Naive thymus-derived CD4-positive, alpha-beta T cell (primary cell): ENCODE results near the gene NAV2. TPM values are rescaled to one million over a fixed set of nuclear protein-coding genes. Genes with fewer than 3 reads are reported as not detected.

ENCODE experiments used
- ATAC-seq: fragments of 150-1000 bp; cut with Tn5 transposase; 2 replicates; pipeline ENCODE4 v1.10.0; 2021; ENCODE audit warnings: mild to moderate bottlenecking, moderate library complexity
- CTCF ChIA-PET: fragments of 350-600 bp; sonication (Branson Sonifier 250); formaldehyde crosslinking; loops from one replicate; lab custom pipeline; 2021; ENCODE audit warnings: antibody characterized with exemption; lab: Charles Lee
- POLR2A ChIA-PET: fragments of 350-600 bp; sonication (Branson Sonifier 250); formaldehyde crosslinking; loops from one replicate; lab custom pipeline; 2021; ENCODE audit warnings: antibody characterized with exemption, inconsistent platforms; lab: Charles Lee
- DNase-seq, 9 donors: peaks; one replicate each; pipeline versions ENCODE4 v3.0.0 to v3.0.0-alpha.2; 2020 to 2022; ENCODE audit warnings: mixed read lengths in 1 of 9
- H3K27ac ChIP-seq: one replicate; pipeline ENCODE4 v1.7.0; 2013; ENCODE audit warnings: mild to moderate bottlenecking, low read depth, low read length, moderate library complexity
- H3K27me3 ChIP-seq, 2 donors: one replicate each; pipeline ENCODE4 v1.7.0; 2013; ENCODE audit warnings: low read length in 2 of 2, mild to moderate bottlenecking in 2 of 2, moderate library complexity in 2 of 2; ENCODE audit not compliant: control insufficient read depth in 2 of 2, insufficient read depth in 2 of 2
- H3K36me3 ChIP-seq, 3 experiments: 1 replicate in 2 of 3; 2 replicates in 1 of 3; pipeline ENCODE4 v1.7.0; 2013; ENCODE audit warnings: low read length in 3 of 3, mild to moderate bottlenecking in 3 of 3, moderate library complexity in 1 of 3; ENCODE audit not compliant: insufficient read depth in 3 of 3, control insufficient read depth in 2 of 3
- H3K4me1 ChIP-seq, 2 donors: one replicate each; pipeline ENCODE4 v1.7.0; 2013; ENCODE audit warnings: low read length in 2 of 2, mild to moderate bottlenecking in 2 of 2, moderate library complexity in 1 of 2; ENCODE audit not compliant: control insufficient read depth in 2 of 2, insufficient read depth in 2 of 2
- H3K4me3 ChIP-seq: 2 replicates; pipeline ENCODE4 v1.7.0; 2013; ENCODE audit warnings: mild to moderate bottlenecking, low read length
- H3K9me3 ChIP-seq, 3 experiments: 1 replicate in 2 of 3; 2 replicates in 1 of 3; pipeline ENCODE4 v1.7.0; 2013; ENCODE audit warnings: low read length in 3 of 3; ENCODE audit not compliant: control insufficient read depth in 2 of 3
- H3K27ac Mint-ChIP-seq, 9 donors: one replicate each; pipeline ENCODE4 v1.8.0; 2020 to 2022; ENCODE audit warnings: mixed read lengths in 9 of 9, mild to moderate bottlenecking in 8 of 9, moderate library complexity in 5 of 9, inconsistent platforms in 2 of 9
- H3K27me3 Mint-ChIP-seq, 5 donors: one replicate each; pipeline ENCODE4 v1.8.0; 2021 to 2022; ENCODE audit warnings: mixed read lengths in 5 of 5, mild to moderate bottlenecking in 1 of 5
- H3K36me3 Mint-ChIP-seq, 5 donors: one replicate each; pipeline ENCODE4 v1.8.0; 2020 to 2022; ENCODE audit warnings: mixed read lengths in 5 of 5, mild to moderate bottlenecking in 3 of 5, inconsistent platforms in 1 of 5
- H3K4me1 Mint-ChIP-seq, 7 donors: one replicate each; pipeline ENCODE4 v1.8.0; 2020 to 2022; ENCODE audit warnings: mixed read lengths in 7 of 7, mild to moderate bottlenecking in 3 of 7, inconsistent platforms in 1 of 7
- H3K4me3 Mint-ChIP-seq, 10 donors: one replicate each; pipeline ENCODE4 v1.8.0; 2020 to 2022; ENCODE audit warnings: mild to moderate bottlenecking in 10 of 10, mixed read lengths in 10 of 10, moderate library complexity in 6 of 10, inconsistent platforms in 2 of 10
- H3K9me3 Mint-ChIP-seq, 11 donors: one replicate each; pipeline ENCODE4 v1.8.0; 2020 to 2022; ENCODE audit warnings: mixed read lengths in 11 of 11, mild to moderate bottlenecking in 4 of 11, inconsistent platforms in 1 of 11, moderate library complexity in 1 of 11
- intact Hi-C, 2 donors: fragments of 100-400 bp; cut with micrococcal nuclease; formaldehyde crosslinking; loops; one replicate each; pipeline ENCODE4 v1.15.1; 2023
- polyA plus RNA-seq, 2 donors: library from polyadenylated mRNA; unstranded; fragments of 300-500 nt; fragmentation: Illumina TruSeq; gene quantifications; one replicate each; pipeline ENCODE4 v1.2.3, GENCODE V29; 2021
- total RNA-seq, 6 experiments: library from RNA in 5 of 6; stranded (reverse) in 5 of 6; gene quantifications; 1 replicate in 5 of 6; 2 replicates in 1 of 6; pipeline ENCODE4 v1.2.3 and lab custom pipeline; 2021 to 2026

Gene NAV2
- total and polyA plus RNA-seq, 7 experiments from 2014 or later, result 0.24 to 2.2 (median 0.48) TPM; not detected in 2

GRCh38 chr11:19715373-19715772, 2.7 kb downstream of the NAV2 start:
- H3K4me1 ChIP-seq, result peaks cover 14 to 18% of the 10 kb centered on the region in 2 donors
- H3K27ac Mint-ChIP-seq, result no peak overlapping the region
- intact Hi-C loops, result loop anchor here (10.0 kb wide), 4 partner anchors 649 to 1701 kb away; partner anchors contain the start of genes HTATIP2 (in 1 of the 2), LDHA (in 1 of the 2), SAAL1 (in 1 of the 2) and SERGEF (in 1 of the 2)
- H3K4me1 Mint-ChIP-seq, result peaks cover 6 to 27% (median 24%) of the 10 kb centered on the region in 7 donors
- no peaks in the 10 kb centered on the region for H3K9me3 ChIP-seq
- no peak for DNase-seq
- no peak overlapping the region for H3K27ac ChIP-seq
- no peaks in the 10 kb centered on the region for H3K36me3 ChIP-seq
- H3K27me3 ChIP-seq, result peaks cover 14% of the 10 kb centered on the region in 2 donors
- peak overlapping the region in 9 of 10 donors; percentile 43 to 96 (median 76) for H3K4me3 Mint-ChIP-seq
- CTCF ChIA-PET, result no interaction called here
- H3K9me3 Mint-ChIP-seq, result peaks cover 0 to 3% (median 0%) of the 10 kb centered on the region in 11 donors
- POLR2A ChIA-PET, result no interaction called here
- H3K4me3 ChIP-seq, result no peak overlapping the region
- H3K27me3 Mint-ChIP-seq, result peaks cover 23 to 75% (median 37%) of the 10 kb centered on the region in 5 donors
- no peak for ATAC-seq
- peaks cover 0 to 2% (median 0%) of the 10 kb centered on the region in 5 donors for H3K36me3 Mint-ChIP-seq

GRCh38 chr11:19718051-19718450, 5.4 kb downstream of the NAV2 start:
- no peak for DNase-seq
- no peak for ATAC-seq
- no peaks in the 10 kb centered on the region for H3K9me3 ChIP-seq
- peaks cover 0 to 2% (median 0%) of the 10 kb centered on the region in 5 donors for H3K36me3 Mint-ChIP-seq
- H3K27ac Mint-ChIP-seq, result no peak overlapping the region
- intact Hi-C loops, result loop anchor here (2.0 to 10.0 kb wide), 5 partner anchors 483 to 1703 kb away; partner anchors contain the start of genes HTATIP2 (in 1 of the 2), LDHA (in 1 of the 2), SAAL1 (in 1 of the 2) and SERGEF (in 1 of the 2)
- H3K27ac ChIP-seq, result no peak overlapping the region
- CTCF ChIA-PET, result no interaction called here
- H3K27me3 ChIP-seq, result peaks cover 14% of the 10 kb centered on the region in 2 donors
- peaks cover 23 to 67% (median 37%) of the 10 kb centered on the region in 5 donors for H3K27me3 Mint-ChIP-seq
- H3K4me1 ChIP-seq, result peaks cover 18 to 19% of the 10 kb centered on the region in 2 donors
- no peak overlapping the region for H3K4me3 ChIP-seq
- H3K4me3 Mint-ChIP-seq, result no peak overlapping the region
- no peaks in the 10 kb centered on the region for H3K9me3 Mint-ChIP-seq
- no peaks in the 10 kb centered on the region for H3K36me3 ChIP-seq
- POLR2A ChIA-PET, result no interaction called here
- H3K4me1 Mint-ChIP-seq, result peaks cover 7 to 30% (median 22%) of the 10 kb centered on the region in 7 donors

GRCh38 chr11:19718951-19719350, 6.3 kb downstream of the NAV2 start:
- H3K9me3 Mint-ChIP-seq, result no peaks in the 10 kb centered on the region
- H3K4me3 ChIP-seq, result no peak overlapping the region
- intact Hi-C loops, result loop anchor here (2.0 to 10.0 kb wide), 5 partner anchors 484 to 1704 kb away; partner anchors contain the start of genes HTATIP2 (in 1 of the 2), LDHA (in 1 of the 2), SAAL1 (in 1 of the 2) and SERGEF (in 1 of the 2)

GRCh38 chr11:19719960-19720359, 7.3 kb downstream of the NAV2 start:
- peaks cover 18 to 35% (median 26%) of the 10 kb centered on the region in 7 donors for H3K4me1 Mint-ChIP-seq
- intact Hi-C loops, result loop anchor here (2.0 to 10.0 kb wide), 5 partner anchors 485 to 1705 kb away; partner anchors contain the start of genes HTATIP2 (in 1 of the 2), LDHA (in 1 of the 2), SAAL1 (in 1 of the 2) and SERGEF (in 1 of the 2)
- POLR2A ChIA-PET, result no interaction called here

More at GRCh38 chr11:19718951-19719350, 6.3 kb downstream of the NAV2 start:
- peaks cover 21 to 59% (median 34%) of the 10 kb centered on the region in 5 donors for H3K27me3 Mint-ChIP-seq
- peaks cover 0 to 2% (median 0%) of the 10 kb centered on the region in 5 donors for H3K36me3 Mint-ChIP-seq
- peaks cover 15 to 35% (median 25%) of the 10 kb centered on the region in 7 donors for H3K4me1 Mint-ChIP-seq
- CTCF ChIA-PET, result no interaction called here
- no peak for DNase-seq
- H3K9me3 ChIP-seq, result no peaks in the 10 kb centered on the region
- POLR2A ChIA-PET, result no interaction called here
- no peaks in the 10 kb centered on the region for H3K36me3 ChIP-seq
- H3K4me1 ChIP-seq, result peaks cover 21 to 24% of the 10 kb centered on the region in 2 donors
- no peak overlapping the region for H3K27ac ChIP-seq
- H3K27ac Mint-ChIP-seq, result no peak overlapping the region
- ATAC-seq, result no peak
- H3K4me3 Mint-ChIP-seq, result no peak overlapping the region
- peaks cover 10 to 11% of the 10 kb centered on the region in 2 donors for H3K27me3 ChIP-seq

GRCh38 chr11:19721176-19721575, 8.5 kb downstream of the NAV2 start:
- ChIA-PET POLR2A (no interaction called here), CTCF (no interaction called here)
- Mint-ChIP-seq H3K27ac (peak overlapping the region in 2 of 9 donors; percentile 32 to 58), H3K9me3 (no peaks in the 10 kb centered on the region), H3K4me1 (peaks cover 16 to 30% (median 21%) of the 10 kb centered on the region in 7 donors), H3K27me3 (peaks cover 0 to 38% (median 13%) of the 10 kb centered on the region in 5 donors), H3K36me3 (no peaks in the 10 kb centered on the region), H3K4me3 (no peak overlapping the region)
- H3K4me3 ChIP-seq, result no peak overlapping the region
- ATAC-seq (no peak), DNase-seq (no peak)
- intact Hi-C loops, result no loop called here
- H3K9me3 ChIP-seq, result no peaks in the 10 kb centered on the region
- H3K4me1 ChIP-seq, result peaks cover 17 to 25% of the 10 kb centered on the region in 2 donors
- H3K27me3 ChIP-seq, result no peaks in the 10 kb centered on the region
- no peak overlapping the region for H3K27ac ChIP-seq
- H3K36me3 ChIP-seq, result no peaks in the 10 kb centered on the region

More at GRCh38 chr11:19719960-19720359, 7.3 kb downstream of the NAV2 start:
- peaks cover 11 to 49% (median 26%) of the 10 kb centered on the region in 5 donors for H3K27me3 Mint-ChIP-seq
- ATAC-seq, result no peak
- Histone ChIP-seq H3K4me1 (peaks cover 17 to 25% of the 10 kb centered on the region in 2 donors), H3K27me3 (peaks cover under 1 to 3% of the 10 kb centered on the region in 2 donors), H3K4me3 (no peak overlapping the region), H3K36me3 (no peaks in the 10 kb centered on the region), H3K27ac (no peak overlapping the region), H3K9me3 (no peaks in the 10 kb centered on the region)
- H3K9me3 Mint-ChIP-seq, result no peaks in the 10 kb centered on the region
- CTCF ChIA-PET, result no interaction called here
- no peak for DNase-seq
- no peak overlapping the region for H3K4me3 Mint-ChIP-seq
- H3K36me3 Mint-ChIP-seq, result peaks cover 0 to 2% (median 0%) of the 10 kb centered on the region in 5 donors
- no peak overlapping the region for H3K27ac Mint-ChIP-seq

- peaks cover 17 to 25% of the 10 kb centered on the region in 2 donors for H3K4me1 ChIP-seq
- no peak for DNase-seq
- Mint-ChIP-seq H3K27me3 (peaks cover 0 to 31% (median 0%) of the 10 kb centered on the region in 5 donors), H3K4me3 (peak overlapping the region in 1 of 10 donors; percentile 30), H3K4me1 (peaks cover 16 to 30% (median 21%) of the 10 kb centered on the region in 7 donors), H3K36me3 (no peaks in the 10 kb centered on the region), H3K9me3 (no peaks in the 10 kb centered on the region), H3K27ac (peak overlapping the region in 5 of 9 donors; percentile 2 to 92 (median 66))
- H3K36me3 ChIP-seq, result no peaks in the 10 kb centered on the region
- no peaks in the 10 kb centered on the region for H3K9me3 ChIP-seq
- ChIA-PET CTCF (no interaction called here), POLR2A (no interaction called here)
- no peak overlapping the region for H3K4me3 ChIP-seq
- no peak for ATAC-seq
- H3K27me3 ChIP-seq, result no peaks in the 10 kb centered on the region
- intact Hi-C loops, result loop anchor here (1.0 kb wide), 1 partner anchor 10 kb away; the partner anchor contains the start of gene NAV2 (in 2 of the 2)
- H3K27ac ChIP-seq, result no peak overlapping the region
These were observed 10.1 kb downstream of the NAV2 start for GRCh38 chr11:19722702-19723101.
